ENCODE results near the gene VDAC1. TPM values are rescaled to one million over a fixed set of nuclear protein-coding genes. Genes with fewer than 3 reads are reported as not detected.

The VDAC1 gene
- total and polyA plus RNA-seq, 5 donors, result 325 to 393 (median 340) TPM

- no peaks in the 10 kb centered on the region for H3K27me3 ChIP-seq (ENCODE audit: control insufficient read depth, insufficient read depth)
- no peaks in the 10 kb centered on the region for H3K9me3 ChIP-seq (ENCODE audit: control insufficient read depth, low read length)
- no peaks in the 10 kb centered on the region for H3K4me1 ChIP-seq (ENCODE audit: control insufficient read depth, insufficient read depth, low read length)
- no peak for ATAC-seq
- intact Hi-C loops (cut with DNase I), result no loop called here
- no peak for DNase-seq
- H3K4me3 ChIP-seq (ENCODE audit: low read length), result no peak overlapping the region
- no peak overlapping the region for H3K27ac ChIP-seq (ENCODE audit: low read length)
- 58% methylated on average over 5 of the region's 5 CpGs for WGBS
Measured at GRCh38 chr5:133921979-133922378, 82.8 kb downstream of the VDAC1 start.

Other genes with a start within 250 kb of the VDAC1 start
- gene C5orf15, start 36.4 kb downstream of the VDAC1 start, total RNA-seq, result 10 to 100 TPM; 25.8 to 32.0 (median 28.7) TPM
- 29.6 TPM for gene C5orf15, start 36.4 kb downstream of the VDAC1 start, polyA plus RNA-seq
- gene TCF7, start 109.7 kb upstream of the VDAC1 start, total RNA-seq, result 1 to 10 TPM; 1.3 to 4.0 (median 3.4) TPM
- 4.4 TPM for gene TCF7, start 109.7 kb upstream of the VDAC1 start, polyA plus RNA-seq
- 100 to 1,000 TPM; 459 to 523 (median 498) TPM for gene SKP1, start 172.0 kb upstream of the VDAC1 start, total RNA-seq
- gene SKP1, start 172.0 kb upstream of the VDAC1 start, polyA plus RNA-seq, result 698 TPM
- gene PPP2CA, start 221.1 kb upstream of the VDAC1 start, total RNA-seq, result 100 to 1,000 TPM; 132 to 178 (median 141) TPM
- gene PPP2CA, start 221.1 kb upstream of the VDAC1 start, polyA plus RNA-seq, result 57.9 TPM